ENCODE data around the gene SLC46A2. TPM values are rescaled to one million over a fixed set of nuclear protein-coding genes. Genes with fewer than 3 reads are reported as not detected.

The SLC46A2 gene
- total RNA-seq, 3 donors from 2014 or later: 0.16 TPM; not detected in 2

- no peak for ATAC-seq
Measured at GRCh38 chr9:112873773-112874405, 16.8 kb downstream of the SLC46A2 start.

DNA sequence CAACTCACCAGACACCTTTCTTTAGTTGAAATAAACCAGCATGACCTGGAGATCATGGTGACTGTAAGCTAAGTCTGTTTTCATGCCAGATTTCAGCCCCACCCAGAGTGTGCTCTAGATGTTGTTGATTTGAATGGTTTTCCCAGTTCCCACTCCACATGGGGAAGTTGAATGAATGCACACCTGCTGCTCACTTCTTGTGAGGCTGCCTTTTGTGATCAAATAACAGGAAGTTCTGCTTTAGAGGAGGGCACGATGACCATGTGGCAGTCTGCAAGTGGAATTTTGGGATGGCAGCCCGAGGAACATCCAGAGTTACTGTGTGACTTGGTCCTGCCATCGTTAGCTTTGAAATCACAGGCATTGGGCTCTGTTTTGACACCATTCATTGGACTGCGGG, 18.7 kb downstream of the SLC46A2 start:
- no peak for DNase-seq
- TF ChIP-seq, protein P1, sequence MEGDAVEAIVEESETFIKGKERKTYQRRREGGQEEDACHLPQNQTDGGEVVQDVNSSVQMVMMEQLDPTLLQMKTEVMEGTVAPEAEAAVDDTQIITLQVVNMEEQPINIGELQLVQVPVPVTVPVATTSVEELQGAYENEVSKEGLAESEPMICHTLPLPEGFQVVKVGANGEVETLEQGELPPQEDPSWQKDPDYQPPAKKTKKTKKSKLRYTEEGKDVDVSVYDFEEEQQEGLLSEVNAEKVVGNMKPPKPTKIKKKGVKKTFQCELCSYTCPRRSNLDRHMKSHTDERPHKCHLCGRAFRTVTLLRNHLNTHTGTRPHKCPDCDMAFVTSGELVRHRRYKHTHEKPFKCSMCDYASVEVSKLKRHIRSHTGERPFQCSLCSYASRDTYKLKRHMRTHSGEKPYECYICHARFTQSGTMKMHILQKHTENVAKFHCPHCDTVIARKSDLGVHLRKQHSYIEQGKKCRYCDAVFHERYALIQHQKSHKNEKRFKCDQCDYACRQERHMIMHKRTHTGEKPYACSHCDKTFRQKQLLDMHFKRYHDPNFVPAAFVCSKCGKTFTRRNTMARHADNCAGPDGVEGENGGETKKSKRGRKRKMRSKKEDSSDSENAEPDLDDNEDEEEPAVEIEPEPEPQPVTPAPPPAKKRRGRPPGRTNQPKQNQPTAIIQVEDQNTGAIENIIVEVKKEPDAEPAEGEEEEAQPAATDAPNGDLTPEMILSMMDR (IDR thresholded peaks at IDR 0.05): no peak
- H3K4me3 ChIP-seq: no peak overlapping the region
- no peaks in the 10 kb centered on the region for H3K36me3 ChIP-seq (ENCODE audit: low read depth)
- intact Hi-C loops (cut with DNase I, micrococcal nuclease): no loop called here
- H3K9me3 ChIP-seq: no peaks in the 10 kb centered on the region
- no peaks in the 10 kb centered on the region for H3K4me1 ChIP-seq (ENCODE audit: low read depth)
- ATAC-seq: no peak

More at GRCh38 chr9:112873773-112874405, 16.8 kb downstream of the SLC46A2 start:
- Histone ChIP-seq H3K9me3 (no peaks in the 10 kb centered on the region), H3K4me3 (no peak overlapping the region), H3K36me3 (ENCODE audit: low read depth) (no peaks in the 10 kb centered on the region), H3K4me1 (ENCODE audit: low read depth) (no peaks in the 10 kb centered on the region)
- TF ChIP-seq, protein P1 (IDR thresholded peaks at IDR 0.05): no peak
- intact Hi-C loops (cut with DNase I, micrococcal nuclease): no loop called here
- DNase-seq: no peak

DNA sequence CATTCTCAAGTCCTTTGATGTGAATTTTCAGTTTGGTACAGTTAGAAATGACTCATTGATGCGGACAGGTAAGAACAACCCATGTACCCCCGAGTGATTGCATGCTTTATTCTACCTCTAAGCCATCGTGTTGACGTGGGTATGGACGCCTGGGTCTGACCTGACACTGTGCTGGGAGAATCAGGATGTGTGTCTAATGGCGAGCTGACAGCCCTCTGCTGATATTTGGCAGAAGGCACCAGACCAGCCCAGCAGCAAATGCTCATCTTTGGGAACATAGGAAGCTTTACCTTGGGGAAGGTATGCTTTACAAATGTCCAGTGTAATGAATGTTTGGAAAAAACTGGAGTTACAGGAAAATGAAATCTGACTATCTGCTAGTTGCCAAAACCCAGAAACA, 20.1 kb downstream of the SLC46A2 start:
- ATAC-seq (no peak), DNase-seq (no peak)
- H3K4me3 ChIP-seq: no peak overlapping the region
- H3K9me3 ChIP-seq: no peaks in the 10 kb centered on the region
- TF ChIP-seq, protein P1 (IDR thresholded peaks at IDR 0.05): no peak
- intact Hi-C loops (cut with DNase I, micrococcal nuclease): no loop called here
- no peaks in the 10 kb centered on the region for H3K36me3 ChIP-seq (ENCODE audit: low read depth)
- H3K4me1 ChIP-seq (ENCODE audit: low read depth): no peaks in the 10 kb centered on the region

DNA sequence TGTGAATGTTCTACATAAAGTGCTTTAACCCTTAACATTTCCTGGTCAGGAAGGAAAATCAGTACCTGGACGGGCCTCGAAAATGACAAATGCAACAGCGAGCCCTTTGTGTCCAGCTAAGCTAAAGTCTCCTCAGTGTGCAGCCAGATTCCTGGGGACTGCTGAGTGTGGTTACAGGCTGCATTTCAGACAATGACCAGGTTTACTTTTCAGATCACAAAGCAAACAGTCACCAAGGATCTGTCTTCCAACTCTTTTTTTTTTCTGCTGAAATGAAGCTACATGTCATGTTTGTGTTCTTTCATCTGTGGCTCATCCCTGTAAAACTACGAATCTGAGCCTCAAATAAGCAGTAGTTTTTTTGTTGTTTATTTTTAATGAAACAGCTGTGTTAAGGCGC, 20.8 kb downstream of the SLC46A2 start:
- ATAC-seq (no peak), DNase-seq (no peak)
- Histone ChIP-seq H3K4me1 (ENCODE audit: low read depth) (no peaks in the 10 kb centered on the region), H3K36me3 (ENCODE audit: low read depth) (no peaks in the 10 kb centered on the region), H3K9me3 (no peaks in the 10 kb centered on the region), H3K4me3 (no peak overlapping the region)
- TF ChIP-seq, protein P1 (IDR thresholded peaks at IDR 0.05): no peak
- intact Hi-C loops (cut with DNase I, micrococcal nuclease): no loop called here

DNA sequence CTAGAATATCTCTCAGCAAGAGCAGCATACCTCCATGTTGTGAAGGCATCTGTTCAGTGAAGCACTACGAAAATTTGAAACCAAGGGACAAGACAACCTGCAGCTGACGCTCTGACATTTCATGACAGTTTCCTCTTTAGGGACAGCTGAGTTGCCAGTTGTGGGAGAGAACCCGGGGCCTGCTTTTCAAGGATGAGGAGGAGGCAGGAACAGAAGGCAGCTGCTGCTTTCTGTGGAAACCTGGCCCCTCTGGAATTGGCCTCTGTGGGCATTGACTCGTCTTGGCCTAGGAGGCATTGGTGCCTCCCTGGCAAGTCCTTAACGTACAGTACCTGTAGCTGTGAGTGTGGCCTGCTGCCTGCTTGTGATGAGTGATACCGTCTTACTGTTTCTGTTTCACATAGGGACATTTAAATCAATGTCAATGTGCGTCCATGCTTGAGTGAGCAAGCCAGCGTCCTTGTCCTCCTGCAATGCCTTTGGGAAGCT, 21.6 kb downstream of the SLC46A2 start:
- Histone ChIP-seq H3K4me1 (ENCODE audit: low read depth) (no peaks in the 10 kb centered on the region), H3K9me3 (no peaks in the 10 kb centered on the region), H3K4me3 (no peak overlapping the region), H3K36me3 (ENCODE audit: low read depth) (no peaks in the 10 kb centered on the region)
- TF ChIP-seq, protein P1 (IDR thresholded peaks at IDR 0.05): no peak
- DNase-seq: no peak
- intact Hi-C loops (cut with DNase I, micrococcal nuclease): no loop called here
- no peak for ATAC-seq

Measured in mucosa of descending colon (tissue), 3 donors.